ENCODE measurements around the gene PPP6R3. TPM values are rescaled to one million over a fixed set of nuclear protein-coding genes. Genes with fewer than 3 reads are reported as not detected.

Gene PPP6R3, protein sequence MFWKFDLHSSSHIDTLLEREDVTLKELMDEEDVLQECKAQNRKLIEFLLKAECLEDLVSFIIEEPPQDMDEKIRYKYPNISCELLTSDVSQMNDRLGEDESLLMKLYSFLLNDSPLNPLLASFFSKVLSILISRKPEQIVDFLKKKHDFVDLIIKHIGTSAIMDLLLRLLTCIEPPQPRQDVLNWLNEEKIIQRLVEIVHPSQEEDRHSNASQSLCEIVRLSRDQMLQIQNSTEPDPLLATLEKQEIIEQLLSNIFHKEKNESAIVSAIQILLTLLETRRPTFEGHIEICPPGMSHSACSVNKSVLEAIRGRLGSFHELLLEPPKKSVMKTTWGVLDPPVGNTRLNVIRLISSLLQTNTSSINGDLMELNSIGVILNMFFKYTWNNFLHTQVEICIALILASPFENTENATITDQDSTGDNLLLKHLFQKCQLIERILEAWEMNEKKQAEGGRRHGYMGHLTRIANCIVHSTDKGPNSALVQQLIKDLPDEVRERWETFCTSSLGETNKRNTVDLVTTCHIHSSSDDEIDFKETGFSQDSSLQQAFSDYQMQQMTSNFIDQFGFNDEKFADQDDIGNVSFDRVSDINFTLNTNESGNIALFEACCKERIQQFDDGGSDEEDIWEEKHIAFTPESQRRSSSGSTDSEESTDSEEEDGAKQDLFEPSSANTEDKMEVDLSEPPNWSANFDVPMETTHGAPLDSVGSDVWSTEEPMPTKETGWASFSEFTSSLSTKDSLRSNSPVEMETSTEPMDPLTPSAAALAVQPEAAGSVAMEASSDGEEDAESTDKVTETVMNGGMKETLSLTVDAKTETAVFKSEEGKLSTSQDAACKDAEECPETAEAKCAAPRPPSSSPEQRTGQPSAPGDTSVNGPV
- 67.4 and 72.9 TPM in 2 replicates for total RNA-seq

GRCh38 chr11:68460741-68461574 lies at the start of gene PPP6R3:
Gene PPP6R3 (plus strand): TSS chr11:68460752. CDS start chr11:68537665, 76,913 bp downstream.

Other genes with a start within 250 kb of the PPP6R3 start
- gene KMT5B, start 247.5 kb upstream of the PPP6R3 start, total RNA-seq = 8.4 and 15.0 TPM in 2 replicates
- 33.7 and 76.9 TPM in 2 replicates for gene C11orf24, start 188.8 kb upstream of the PPP6R3 start, total RNA-seq
- gene LRP5, start 148.2 kb upstream of the PPP6R3 start, total RNA-seq = 14.9 and 32.4 TPM in 2 replicates
- 31.7 and 38.8 TPM in 2 replicates for gene GAL, start 223.8 kb downstream of the PPP6R3 start, total RNA-seq

Measured in epithelial cell of alveolus of lung (primary cell).